WTC11 (cell line): ENCODE measurements around the gene NUDCD3. TPM values are rescaled to one million over a fixed set of nuclear protein-coding genes. Genes with fewer than 3 reads are reported as not detected.

ENCODE experiments used
- ATAC-seq: fragments of 200-7000 bp; cut with Tn5 transposase; 2 replicates; pipeline ENCODE4 v1.10.0; 2021; ENCODE audit warnings: mild to moderate bottlenecking, moderate library complexity
- CTCF ChIA-PET: fragments of 300-600 bp; sonication (Branson Sonifier 250); formaldehyde crosslinking; loops from one replicate; lab custom pipeline; 2021; ENCODE audit warnings: antibody characterized with exemption; lab: Charles Lee
- POLR2A ChIA-PET: fragments of 350-600 bp; sonication (Branson Sonifier 250); formaldehyde crosslinking; loops from one replicate; lab custom pipeline; 2021; ENCODE audit warnings: antibody characterized with exemption; lab: Charles Lee
- DNase-seq: peaks from one replicate; pipeline ENCODE4 v3.0.0; 2021; ENCODE audit warnings: low spot score
- H3K27ac Mint-ChIP-seq: 2 replicates; pipeline ENCODE4 v1.8.0; 2021; ENCODE audit warnings: mixed read lengths
- H3K27me3 Mint-ChIP-seq: 2 replicates; pipeline ENCODE4 v1.8.0; 2021; ENCODE audit warnings: low read depth, mild to moderate bottlenecking, moderate library complexity, mixed read lengths
- H3K36me3 Mint-ChIP-seq: 2 replicates; pipeline ENCODE4 v1.8.0; 2021; ENCODE audit warnings: mixed read lengths
- H3K4me1 Mint-ChIP-seq: 2 replicates; pipeline ENCODE4 v1.8.0; 2022; ENCODE audit warnings: mixed read lengths
- H3K4me3 Mint-ChIP-seq: 2 replicates; pipeline ENCODE4 v1.8.0; 2021; ENCODE audit warnings: mild to moderate bottlenecking, moderate library complexity, mixed read lengths
- H3K9me3 Mint-ChIP-seq: 2 replicates; pipeline ENCODE4 v1.8.0; 2021; ENCODE audit warnings: mixed read lengths
- EMX1 ChIP-seq: fragments of 250-450 bp; sonication (Bioruptor Pico); IDR thresholded peaks from 2 replicates; pipeline ENCODE4 v1.8.0; 2021; ENCODE audit warnings: mild to moderate bottlenecking
- NR2C2 ChIP-seq: sonication (generic); formaldehyde crosslinking; IDR thresholded peaks from 2 replicates; pipeline ENCODE4 v1.8.0; 2022; ENCODE audit warnings: mild to moderate bottlenecking, missing genetic modification reagents
- PRRX2 ChIP-seq: fragments of 250-450 bp; sonication (Bioruptor Pico); IDR thresholded peaks from 2 replicates; pipeline ENCODE4 v1.8.0; 2021; ENCODE audit warnings: mild to moderate bottlenecking
- SOX15 ChIP-seq: fragments of 250-450 bp; sonication (Bioruptor Pico); IDR thresholded peaks from 2 replicates; pipeline ENCODE4 v1.9.0; 2021; ENCODE audit warnings: mild to moderate bottlenecking
- TEAD1 ChIP-seq: sonication (generic); formaldehyde crosslinking; IDR thresholded peaks from 2 replicates; pipeline ENCODE4 v1.8.0; 2022; ENCODE audit warnings: mild to moderate bottlenecking, missing genetic modification reagents
- TEAD4 ChIP-seq: sonication (generic); formaldehyde crosslinking; IDR thresholded peaks from 2 replicates; pipeline ENCODE4 v1.8.0; 2022; ENCODE audit warnings: mild to moderate bottlenecking, missing genetic modification reagents
- ZNF317 ChIP-seq: sonication (generic); formaldehyde crosslinking; IDR thresholded peaks from 2 replicates; pipeline ENCODE4 v1.8.1; 2023; ENCODE audit warnings: low read depth, mild to moderate bottlenecking, moderate library complexity, missing genetic modification reagents, borderline replicate concordance
- ZNF671 ChIP-seq: fragments of 250-450 bp; sonication (Bioruptor Pico); IDR thresholded peaks from 2 replicates; pipeline ENCODE4 v1.8.0; 2021; ENCODE audit warnings: mild to moderate bottlenecking
- total RNA-seq: library from RNA; stranded (reverse); gene quantifications from 3 replicates; pipeline ENCODE4 v1.2.3, GENCODE V29; 2021
- TF ChIP-seq, protein P1 (sequence below): sonication (generic); formaldehyde crosslinking; IDR thresholded peaks from 2 replicates; pipeline ENCODE4 v1.8.0; 2023; ENCODE audit warnings: missing genetic modification reagents
- TF ChIP-seq, protein P2 (sequence below): sonication (generic); formaldehyde crosslinking; IDR thresholded peaks from 2 replicates; pipeline ENCODE4 v1.8.1; 2023; ENCODE audit warnings: mild to moderate bottlenecking, missing genetic modification reagents, moderate library complexity
- TF ChIP-seq, protein P3 (sequence below): sonication (generic); formaldehyde crosslinking; IDR thresholded peaks from 2 replicates; pipeline ENCODE4 v1.8.1; 2022; ENCODE audit warnings: low read depth, mild to moderate bottlenecking, moderate library complexity, missing genetic modification reagents, borderline replicate concordance
- TF ChIP-seq, protein P4 (sequence below): sonication (generic); formaldehyde crosslinking; IDR thresholded peaks from 2 replicates; pipeline ENCODE4 v1.8.0; 2022; ENCODE audit warnings: mild to moderate bottlenecking, missing genetic modification reagents
- TF ChIP-seq, protein P5 (sequence below): sonication (generic); formaldehyde crosslinking; IDR thresholded peaks from 2 replicates; pipeline ENCODE4 v1.8.0; 2023; ENCODE audit warnings: mild to moderate bottlenecking, missing genetic modification reagents
- TF ChIP-seq, protein P6 (sequence below): sonication (generic); formaldehyde crosslinking; IDR thresholded peaks from 2 replicates; pipeline ENCODE4 v1.8.1; 2022; ENCODE audit warnings: missing genetic modification reagents, borderline replicate concordance
- TF ChIP-seq, protein P7 (sequence below): fragments of 250-450 bp; sonication (Bioruptor Pico); IDR thresholded peaks from 2 replicates; pipeline ENCODE4 v2.1.2; 2022; ENCODE audit warnings: mild to moderate bottlenecking, moderate library complexity
- TF ChIP-seq, protein P8 (sequence below): sonication (generic); formaldehyde crosslinking; IDR thresholded peaks from 2 replicates; pipeline ENCODE4 v1.8.1; 2023; ENCODE audit warnings: mild to moderate bottlenecking, moderate library complexity, missing genetic modification reagents

Gene NUDCD3
- total RNA-seq, 1 experiment from 2014 or later = 71.8 TPM

DNA sequence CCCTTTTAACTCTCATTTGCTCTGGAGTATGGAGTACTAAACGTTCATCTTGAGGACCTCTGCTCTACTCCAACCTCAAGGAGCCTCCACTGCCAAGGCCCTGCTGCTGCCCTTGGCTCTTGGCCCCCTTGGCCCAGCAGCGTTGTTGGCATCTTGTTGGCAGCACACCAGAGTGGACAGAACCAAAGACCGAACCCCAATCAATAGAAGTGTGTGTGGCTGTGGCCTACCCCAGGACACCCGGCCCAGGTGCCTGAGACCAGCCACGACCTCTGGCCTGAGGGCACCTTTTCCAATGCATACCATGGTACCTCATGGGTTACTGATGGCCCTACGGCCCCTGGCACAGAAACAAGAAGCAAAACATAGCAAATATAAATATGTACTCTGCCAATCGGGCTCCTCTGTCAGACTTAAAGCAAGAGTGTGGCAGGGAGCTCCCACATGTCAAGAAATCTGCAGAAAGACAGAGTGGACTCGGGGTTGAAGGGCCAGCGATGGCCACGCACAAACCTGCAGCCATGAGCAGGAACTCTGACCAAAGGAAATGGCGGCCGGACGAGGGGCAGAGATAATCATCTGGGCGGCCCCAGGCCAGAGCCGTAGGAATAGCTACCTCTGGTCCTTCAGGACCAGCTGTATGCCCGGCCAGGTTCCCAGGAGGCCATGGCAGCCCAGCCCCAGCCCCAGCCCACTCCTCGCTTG is 47.8 kb upstream of the NUDCD3 start (continued):
- TF ChIP-seq ZNF317 = no peak

DNA sequence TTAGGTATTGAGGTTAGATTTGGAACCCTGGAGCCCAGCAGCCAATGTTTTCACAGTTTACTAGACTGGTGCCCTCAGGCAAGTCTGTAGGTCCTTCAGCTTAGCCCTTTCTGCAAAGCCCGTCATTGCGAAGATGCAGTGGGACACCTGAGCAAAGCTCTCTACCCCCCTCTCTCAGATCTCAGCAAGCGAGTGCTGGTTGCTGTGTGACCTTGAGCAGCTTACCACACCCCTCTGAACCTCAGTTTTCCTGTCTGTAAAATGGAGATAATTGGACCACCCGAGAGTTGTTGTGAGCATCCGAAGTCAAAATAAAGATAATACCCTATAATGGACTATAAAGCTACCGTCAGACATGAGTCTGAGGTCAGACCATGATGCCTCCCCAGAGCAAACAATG is 47.0 kb upstream of the NUDCD3 start:
- TF ChIP-seq, protein P1, sequence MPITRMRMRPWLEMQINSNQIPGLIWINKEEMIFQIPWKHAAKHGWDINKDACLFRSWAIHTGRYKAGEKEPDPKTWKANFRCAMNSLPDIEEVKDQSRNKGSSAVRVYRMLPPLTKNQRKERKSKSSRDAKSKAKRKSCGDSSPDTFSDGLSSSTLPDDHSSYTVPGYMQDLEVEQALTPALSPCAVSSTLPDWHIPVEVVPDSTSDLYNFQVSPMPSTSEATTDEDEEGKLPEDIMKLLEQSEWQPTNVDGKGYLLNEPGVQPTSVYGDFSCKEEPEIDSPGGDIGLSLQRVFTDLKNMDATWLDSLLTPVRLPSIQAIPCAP (CRISPR knock-in tag) = no peak
- TF ChIP-seq, protein P2, sequence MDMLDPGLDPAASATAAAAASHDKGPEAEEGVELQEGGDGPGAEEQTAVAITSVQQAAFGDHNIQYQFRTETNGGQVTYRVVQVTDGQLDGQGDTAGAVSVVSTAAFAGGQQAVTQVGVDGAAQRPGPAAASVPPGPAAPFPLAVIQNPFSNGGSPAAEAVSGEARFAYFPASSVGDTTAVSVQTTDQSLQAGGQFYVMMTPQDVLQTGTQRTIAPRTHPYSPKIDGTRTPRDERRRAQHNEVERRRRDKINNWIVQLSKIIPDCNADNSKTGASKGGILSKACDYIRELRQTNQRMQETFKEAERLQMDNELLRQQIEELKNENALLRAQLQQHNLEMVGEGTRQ = no peak
- H3K27ac Mint-ChIP-seq = no peak overlapping the region
- DNase-seq (no peak), ATAC-seq (no peak)
- H3K36me3 Mint-ChIP-seq = no peaks in the 10 kb centered on the region
- no peaks in the 10 kb centered on the region for H3K27me3 Mint-ChIP-seq
- CTCF ChIA-PET = interaction anchor here (0.6 to 1.7 kb wide), 3 partner anchors 28 to 99 kb away, joined by 4 read pairs; no protein-coding TSS in a partner anchor
- H3K4me1 Mint-ChIP-seq = no peaks in the 10 kb centered on the region
- no peak overlapping the region for H3K4me3 Mint-ChIP-seq
- POLR2A ChIA-PET = no interaction called here
- no peaks in the 10 kb centered on the region for H3K9me3 Mint-ChIP-seq

DNA sequence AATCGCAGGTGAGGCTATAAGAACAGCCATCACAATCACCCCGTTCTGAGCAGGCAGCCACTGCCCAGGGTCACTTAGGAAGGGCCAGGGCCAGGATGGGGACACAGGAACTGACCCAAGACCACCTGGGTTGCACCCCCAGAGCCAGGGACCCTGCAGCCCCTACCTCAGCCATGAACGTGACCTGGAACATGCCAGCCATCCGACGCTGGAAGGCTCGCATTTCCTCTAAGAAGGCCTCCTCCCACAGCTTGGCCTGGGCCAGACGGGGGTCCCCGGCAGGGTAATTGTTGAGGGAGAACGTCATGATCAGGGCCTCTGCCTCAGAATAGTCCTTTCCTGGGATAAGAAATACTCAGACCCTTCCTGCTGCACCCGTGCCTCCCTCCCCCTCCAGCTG is 45.6 kb upstream of the NUDCD3 start:
- Mint-ChIP-seq H3K9me3 (no peaks in the 10 kb centered on the region), H3K27ac (no peak overlapping the region), H3K36me3 (no peaks in the 10 kb centered on the region), H3K4me3 (no peak overlapping the region), H3K27me3 (no peaks in the 10 kb centered on the region; the same call in 1 of the 2 replicates), H3K4me1 (no peaks in the 10 kb centered on the region)
- TF ChIP-seq, protein P3, sequence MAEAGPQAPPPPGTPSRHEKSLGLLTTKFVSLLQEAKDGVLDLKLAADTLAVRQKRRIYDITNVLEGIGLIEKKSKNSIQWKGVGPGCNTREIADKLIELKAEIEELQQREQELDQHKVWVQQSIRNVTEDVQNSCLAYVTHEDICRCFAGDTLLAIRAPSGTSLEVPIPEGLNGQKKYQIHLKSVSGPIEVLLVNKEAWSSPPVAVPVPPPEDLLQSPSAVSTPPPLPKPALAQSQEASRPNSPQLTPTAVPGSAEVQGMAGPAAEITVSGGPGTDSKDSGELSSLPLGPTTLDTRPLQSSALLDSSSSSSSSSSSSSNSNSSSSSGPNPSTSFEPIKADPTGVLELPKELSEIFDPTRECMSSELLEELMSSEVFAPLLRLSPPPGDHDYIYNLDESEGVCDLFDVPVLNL (CRISPR knock-in tag) = no peak
- no peak for TF ChIP-seq TEAD1 (CRISPR knock-in tag)
- no peak for TF ChIP-seq ZNF671 (CRISPR knock-in tag)
- TF ChIP-seq, protein P4, sequence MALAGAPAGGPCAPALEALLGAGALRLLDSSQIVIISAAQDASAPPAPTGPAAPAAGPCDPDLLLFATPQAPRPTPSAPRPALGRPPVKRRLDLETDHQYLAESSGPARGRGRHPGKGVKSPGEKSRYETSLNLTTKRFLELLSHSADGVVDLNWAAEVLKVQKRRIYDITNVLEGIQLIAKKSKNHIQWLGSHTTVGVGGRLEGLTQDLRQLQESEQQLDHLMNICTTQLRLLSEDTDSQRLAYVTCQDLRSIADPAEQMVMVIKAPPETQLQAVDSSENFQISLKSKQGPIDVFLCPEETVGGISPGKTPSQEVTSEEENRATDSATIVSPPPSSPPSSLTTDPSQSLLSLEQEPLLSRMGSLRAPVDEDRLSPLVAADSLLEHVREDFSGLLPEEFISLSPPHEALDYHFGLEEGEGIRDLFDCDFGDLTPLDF (CRISPR knock-in tag) = no peak
- no peak for TF ChIP-seq PRRX2 (CRISPR knock-in tag)
- no peak for TF ChIP-seq EMX1 (CRISPR knock-in tag)
- TF ChIP-seq NR2C2 (CRISPR knock-in tag) = no peak
- TF ChIP-seq, protein P5, sequence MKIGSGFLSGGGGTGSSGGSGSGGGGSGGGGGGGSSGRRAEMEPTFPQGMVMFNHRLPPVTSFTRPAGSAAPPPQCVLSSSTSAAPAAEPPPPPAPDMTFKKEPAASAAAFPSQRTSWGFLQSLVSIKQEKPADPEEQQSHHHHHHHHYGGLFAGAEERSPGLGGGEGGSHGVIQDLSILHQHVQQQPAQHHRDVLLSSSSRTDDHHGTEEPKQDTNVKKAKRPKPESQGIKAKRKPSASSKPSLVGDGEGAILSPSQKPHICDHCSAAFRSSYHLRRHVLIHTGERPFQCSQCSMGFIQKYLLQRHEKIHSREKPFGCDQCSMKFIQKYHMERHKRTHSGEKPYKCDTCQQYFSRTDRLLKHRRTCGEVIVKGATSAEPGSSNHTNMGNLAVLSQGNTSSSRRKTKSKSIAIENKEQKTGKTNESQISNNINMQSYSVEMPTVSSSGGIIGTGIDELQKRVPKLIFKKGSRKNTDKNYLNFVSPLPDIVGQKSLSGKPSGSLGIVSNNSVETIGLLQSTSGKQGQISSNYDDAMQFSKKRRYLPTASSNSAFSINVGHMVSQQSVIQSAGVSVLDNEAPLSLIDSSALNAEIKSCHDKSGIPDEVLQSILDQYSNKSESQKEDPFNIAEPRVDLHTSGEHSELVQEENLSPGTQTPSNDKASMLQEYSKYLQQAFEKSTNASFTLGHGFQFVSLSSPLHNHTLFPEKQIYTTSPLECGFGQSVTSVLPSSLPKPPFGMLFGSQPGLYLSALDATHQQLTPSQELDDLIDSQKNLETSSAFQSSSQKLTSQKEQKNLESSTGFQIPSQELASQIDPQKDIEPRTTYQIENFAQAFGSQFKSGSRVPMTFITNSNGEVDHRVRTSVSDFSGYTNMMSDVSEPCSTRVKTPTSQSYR (CRISPR knock-in tag) = no peak
- DNase-seq (no peak), ATAC-seq (no peak)
- ChIA-PET POLR2A (no interaction called here), CTCF (interaction anchor here (0.8 to 1.7 kb wide), 4 partner anchors 29 to 188 kb away, joined by 3 to 5 read pairs (median 4); partner anchors contain the start of gene DDX56)

DNA sequence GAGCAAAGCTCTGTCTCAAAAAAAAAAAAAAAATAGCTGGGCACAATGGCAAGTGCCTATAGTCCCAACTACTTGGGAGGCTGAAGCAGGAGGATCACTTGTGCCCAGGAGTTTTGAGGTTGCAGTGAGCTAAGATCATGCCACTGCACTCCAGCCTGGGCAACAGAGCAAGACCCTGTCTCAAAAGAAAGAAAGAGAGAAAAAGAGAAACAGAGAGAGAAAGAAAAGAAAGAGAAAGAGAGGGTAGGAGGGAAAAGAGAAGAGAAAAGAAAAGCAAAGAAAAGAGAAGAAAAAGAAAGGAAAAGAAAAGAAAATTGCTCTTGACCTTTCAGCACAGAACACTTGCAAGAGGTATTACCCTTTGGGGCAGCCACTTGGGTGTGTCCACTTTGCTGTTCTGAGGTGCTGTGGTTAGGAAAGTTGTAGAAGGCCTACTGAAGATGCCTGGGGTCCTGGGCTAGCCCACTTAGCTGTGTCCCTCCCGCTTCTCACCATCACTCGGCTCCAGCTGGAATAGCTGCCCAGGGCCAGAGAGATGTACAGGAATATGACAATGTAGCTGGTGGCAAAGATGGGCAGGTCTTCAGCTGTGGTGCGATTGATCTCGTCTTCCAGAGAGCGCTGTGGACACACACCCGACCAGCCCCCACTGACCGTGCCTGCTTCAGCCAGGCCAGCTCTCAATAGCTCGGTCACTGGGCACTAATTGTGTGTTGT is 45.0 kb upstream of the NUDCD3 start:
- H3K27me3 Mint-ChIP-seq = no peaks in the 10 kb centered on the region; the same call in 1 of the 2 replicates
- no peak overlapping the region for H3K4me3 Mint-ChIP-seq
- H3K4me1 Mint-ChIP-seq = no peaks in the 10 kb centered on the region
- CTCF ChIA-PET = interaction anchor here (0.6 to 1.7 kb wide), 12 partner anchors 9 to 394 kb away, joined by 3 to 32 read pairs (median 6); partner anchors contain the start of gene DDX56
- H3K27ac Mint-ChIP-seq = no peak overlapping the region
- H3K9me3 Mint-ChIP-seq = no peaks in the 10 kb centered on the region
- no peaks in the 10 kb centered on the region for H3K36me3 Mint-ChIP-seq
- POLR2A ChIA-PET = no interaction called here
- DNase-seq (no peak), ATAC-seq (no peak)
- TF ChIP-seq, protein P6, sequence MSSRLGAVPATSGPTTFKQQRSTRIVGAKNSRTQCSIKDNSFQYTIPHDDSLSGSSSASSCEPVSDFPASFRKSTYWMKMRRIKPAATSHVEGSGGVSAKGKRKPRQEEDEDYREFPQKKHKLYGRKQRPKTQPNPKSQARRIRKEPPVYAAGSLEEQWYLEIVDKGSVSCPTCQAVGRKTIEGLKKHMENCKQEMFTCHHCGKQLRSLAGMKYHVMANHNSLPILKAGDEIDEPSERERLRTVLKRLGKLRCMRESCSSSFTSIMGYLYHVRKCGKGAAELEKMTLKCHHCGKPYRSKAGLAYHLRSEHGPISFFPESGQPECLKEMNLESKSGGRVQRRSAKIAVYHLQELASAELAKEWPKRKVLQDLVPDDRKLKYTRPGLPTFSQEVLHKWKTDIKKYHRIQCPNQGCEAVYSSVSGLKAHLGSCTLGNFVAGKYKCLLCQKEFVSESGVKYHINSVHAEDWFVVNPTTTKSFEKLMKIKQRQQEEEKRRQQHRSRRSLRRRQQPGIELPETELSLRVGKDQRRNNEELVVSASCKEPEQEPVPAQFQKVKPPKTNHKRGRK (CRISPR knock-in tag) = 0 out of 2 replicates have a peak, but pooled peaks have one; percentile 69
- TF ChIP-seq, protein P7, sequence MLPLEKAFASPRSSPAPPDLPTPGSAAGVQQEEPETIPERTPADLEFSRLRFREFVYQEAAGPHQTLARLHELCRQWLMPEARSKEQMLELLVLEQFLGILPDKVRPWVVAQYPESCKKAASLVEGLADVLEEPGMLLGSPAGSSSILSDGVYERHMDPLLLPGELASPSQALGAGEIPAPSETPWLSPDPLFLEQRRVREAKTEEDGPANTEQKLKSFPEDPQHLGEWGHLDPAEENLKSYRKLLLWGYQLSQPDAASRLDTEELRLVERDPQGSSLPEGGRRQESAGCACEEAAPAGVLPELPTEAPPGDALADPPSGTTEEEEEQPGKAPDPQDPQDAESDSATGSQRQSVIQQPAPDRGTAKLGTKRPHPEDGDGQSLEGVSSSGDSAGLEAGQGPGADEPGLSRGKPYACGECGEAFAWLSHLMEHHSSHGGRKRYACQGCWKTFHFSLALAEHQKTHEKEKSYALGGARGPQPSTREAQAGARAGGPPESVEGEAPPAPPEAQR (CRISPR knock-in tag) = no peak
- TF ChIP-seq TEAD4 (CRISPR knock-in tag) (no peak), SOX15 (CRISPR knock-in tag) (no peak)
- TF ChIP-seq, protein P8, sequence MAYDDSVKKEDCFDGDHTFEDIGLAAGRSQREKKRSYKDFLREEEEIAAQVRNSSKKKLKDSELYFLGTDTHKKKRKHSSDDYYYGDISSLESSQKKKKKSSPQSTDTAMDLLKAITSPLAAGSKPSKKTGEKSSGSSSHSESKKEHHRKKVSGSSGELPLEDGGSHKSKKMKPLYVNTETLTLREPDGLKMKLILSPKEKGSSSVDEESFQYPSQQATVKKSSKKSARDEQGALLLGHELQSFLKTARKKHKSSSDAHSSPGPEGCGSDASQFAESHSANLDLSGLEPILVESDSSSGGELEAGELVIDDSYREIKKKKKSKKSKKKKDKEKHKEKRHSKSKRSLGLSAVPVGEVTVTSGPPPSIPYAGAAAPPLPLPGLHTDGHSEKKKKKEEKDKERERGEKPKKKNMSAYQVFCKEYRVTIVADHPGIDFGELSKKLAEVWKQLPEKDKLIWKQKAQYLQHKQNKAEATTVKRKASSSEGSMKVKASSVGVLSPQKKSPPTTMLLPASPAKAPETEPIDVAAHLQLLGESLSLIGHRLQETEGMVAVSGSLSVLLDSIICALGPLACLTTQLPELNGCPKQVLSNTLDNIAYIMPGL (CRISPR knock-in tag) = no peak
